SK-N-DZ (cell line): Measurements from ENCODE around the gene SMARCD1.
"Not testable (repeated sequence)": the region's sequence is repeated elsewhere in the genome, so short reads cannot be mapped to it uniquely, and the experiment has no call there.

Source experiments
- DNase-seq: peaks from one replicate; pipeline ENCODE4 v3.0.0-alpha.2; 2015; ENCODE audit warnings: low spot score

SMARCD1 gene

DNA sequence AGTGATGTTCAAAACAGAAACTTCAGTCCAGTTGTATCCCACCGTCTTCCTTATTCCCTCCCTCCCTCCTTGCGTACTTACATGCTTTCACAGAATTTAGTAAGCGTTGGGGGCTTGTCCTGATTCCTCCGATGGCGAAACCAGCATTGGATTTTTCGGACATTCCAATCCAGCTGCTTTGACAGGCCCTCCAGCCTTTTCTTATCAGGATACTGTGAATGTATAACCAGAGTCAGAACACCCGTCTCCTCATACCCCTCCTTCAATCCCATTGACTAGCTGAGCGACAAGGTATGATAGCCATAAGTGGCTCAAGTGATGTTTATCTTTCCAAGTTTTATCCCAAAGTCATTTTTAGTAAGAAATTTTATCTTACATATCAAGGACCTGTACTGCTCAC is 57.9 kb downstream of the SMARCD1 start:
- DNase-seq = no peak

DNA sequence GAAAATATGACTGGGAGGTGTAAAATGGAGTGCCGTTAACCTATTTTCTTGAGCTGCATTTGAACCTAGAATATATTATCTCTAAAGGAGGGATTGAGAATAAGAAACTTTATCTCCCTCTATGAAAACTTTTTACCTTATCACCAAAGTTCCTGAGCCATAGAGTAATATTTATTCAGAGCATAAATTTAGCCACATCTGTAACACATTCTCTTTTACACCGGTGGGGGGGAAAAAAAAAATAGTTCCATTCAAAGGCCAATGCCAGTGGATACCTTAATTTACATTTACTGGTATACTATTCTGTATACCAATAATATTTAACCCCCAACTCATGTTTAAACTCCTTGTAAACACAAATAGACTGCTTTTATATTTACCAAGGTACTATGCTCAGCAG is 60.3 kb downstream of the SMARCD1 start:
- no peak for DNase-seq

DNA sequence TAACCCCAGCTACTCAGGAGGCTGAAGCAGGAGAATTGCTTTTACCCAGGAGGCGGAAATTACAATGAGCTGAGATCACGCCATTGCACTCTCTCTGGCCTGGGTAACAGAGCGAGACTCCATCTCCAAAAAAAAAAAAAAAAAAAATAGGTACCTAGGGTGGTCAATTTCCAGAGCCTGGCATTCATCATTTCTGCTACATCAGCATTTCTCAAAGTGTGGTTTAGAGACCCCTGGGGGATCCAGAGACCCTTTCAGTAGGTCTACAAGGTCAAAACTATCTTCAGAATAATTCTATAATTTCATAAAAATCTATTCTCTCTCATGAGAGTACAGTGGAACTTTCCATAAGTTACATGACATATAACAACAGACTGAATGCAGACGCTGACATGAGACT is 62.1 kb downstream of the SMARCD1 start:
- DNase-seq = no peak

DNA sequence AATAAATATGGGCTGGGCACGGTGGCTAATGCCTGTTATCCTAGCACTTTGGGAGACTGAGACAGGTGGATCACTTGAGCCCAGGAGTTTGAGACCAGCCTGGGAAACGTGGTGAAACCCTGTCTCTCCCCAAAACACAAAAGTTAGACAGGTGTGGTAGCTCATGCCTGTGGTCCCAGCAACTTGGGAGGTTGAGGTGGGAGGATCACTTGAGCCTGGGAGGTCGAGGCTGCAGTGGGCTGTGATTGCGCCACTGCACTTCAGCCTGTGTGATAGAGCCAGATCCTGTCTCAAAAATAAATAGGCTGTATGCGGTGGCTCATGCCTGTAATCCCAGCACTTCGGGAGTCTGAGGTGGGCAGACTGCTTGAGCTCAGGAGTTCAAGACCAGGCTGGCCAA is 62.9 kb downstream of the SMARCD1 start:
- not testable (repeated sequence) for DNase-seq

DNA sequence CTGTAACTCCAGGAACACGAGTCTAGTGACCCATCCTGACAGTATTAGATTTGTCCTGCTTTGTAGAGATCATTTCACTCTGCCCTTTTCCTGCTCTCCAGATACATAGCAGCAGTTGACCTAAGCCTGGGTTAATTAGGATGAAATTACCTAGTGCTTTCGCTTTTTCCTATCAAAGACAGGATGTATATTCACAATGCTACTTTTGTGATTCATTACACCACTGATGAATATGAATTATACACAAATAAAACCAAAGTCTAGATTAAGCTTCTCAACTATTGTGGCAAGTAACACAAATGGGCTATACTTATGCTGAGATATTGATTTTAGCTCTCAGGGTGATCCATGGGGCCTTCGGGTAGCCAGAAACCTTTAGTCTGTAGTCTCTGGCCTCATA is 64.2 kb downstream of the SMARCD1 start:
- no peak for DNase-seq
